HEK293 (cell line): ENCODE results near the gene CCDC116.

Experiments
- CTCF ChIA-PET: fragments of 350-600 bp; formaldehyde crosslinking; extraction: SDS; loops from one replicate; lab custom pipeline; 2021; ENCODE audit warnings: antibody characterized with exemption; lab: Yijun Ruan, JAX
- POLR2A ChIA-PET: fragments of 300-600 bp; formaldehyde crosslinking; extraction: SDS; loops from one replicate; lab custom pipeline; 2020; ENCODE audit warnings: antibody characterized with exemption, inconsistent platforms; lab: Yijun Ruan, JAX
- H3K27ac ChIP-seq: fragments of 200-500 bp; sonication (Bioruptor generic); 2 replicates; pipeline ENCODE4 v1.5.1; 2014; ENCODE audit warnings: low read depth, low read length, control low read depth, inconsistent platforms; ENCODE audit errors: extremely low read depth
- H3K36me3 ChIP-seq, 2 experiments: fragments of 200-500 bp in 1 of 2; sonication (Bioruptor generic) in 1 of 2; 1 replicate in 1 of 2; 2 replicates in 1 of 2; pipeline ENCODE4 v1.5.1; 2014 to 2017; ENCODE audit warnings: inconsistent platforms in 2 of 2, low read length in 2 of 2; ENCODE audit not compliant: control insufficient read depth in 2 of 2, insufficient read depth in 1 of 2
- H3K4me1 ChIP-seq: fragments of 200-500 bp; sonication (Bioruptor generic); 2 replicates; pipeline ENCODE4 v1.5.1; 2014; ENCODE audit warnings: mild to moderate bottlenecking, low read length, inconsistent platforms; ENCODE audit not compliant: control insufficient read depth, insufficient read depth
- H3K4me3 ChIP-seq: 2 replicates; pipeline ENCODE4 v1.5.1; 2011; ENCODE audit warnings: low read depth, mild to moderate bottlenecking, control low read depth, low read length, moderate library complexity
- H3K9me3 ChIP-seq: fragments of 200-500 bp; sonication (Bioruptor generic); 2 replicates; pipeline ENCODE4 v1.5.1; 2014; ENCODE audit warnings: low read depth, low read length, inconsistent platforms; ENCODE audit not compliant: control insufficient read depth, insufficient read depth
- TCF7L2 ChIP-seq: IDR thresholded peaks from 2 replicates; pipeline ENCODE4 v1.6.1; 2011; ENCODE audit warnings: low read depth, mild to moderate bottlenecking, inconsistent platforms, low read length, moderate library complexity, borderline replicate concordance
- ZEB2 ChIP-seq: fragments of 450-650 bp; formaldehyde crosslinking; IDR thresholded peaks from 2 replicates; pipeline ENCODE4 v1.5.1; 2016; ENCODE audit warnings: missing biosample characterization, missing genetic modification characterization
- ZFP69B ChIP-seq: fragments of 450-650 bp; formaldehyde crosslinking; IDR thresholded peaks from 2 replicates; pipeline ENCODE4 v1.5.1; 2016; ENCODE audit warnings: missing biosample characterization, missing genetic modification characterization
- ZNF112 ChIP-seq: fragments of 450-650 bp; formaldehyde crosslinking; IDR thresholded peaks from 2 replicates; pipeline ENCODE4 v1.5.0; 2017; ENCODE audit warnings: missing biosample characterization, missing genetic modification characterization
- ZNF121 ChIP-seq: fragments of 450-650 bp; formaldehyde crosslinking; IDR thresholded peaks from 2 replicates; pipeline ENCODE4 v1.5.1; 2016; ENCODE audit warnings: missing biosample characterization, missing genetic modification characterization
- ZNF132 ChIP-seq: fragments of 450-650 bp; formaldehyde crosslinking; IDR thresholded peaks from 2 replicates; pipeline ENCODE4 v1.5.1; 2017; ENCODE audit warnings: missing biosample characterization, missing genetic modification characterization, borderline replicate concordance
- ZNF157 ChIP-seq: fragments of 450-650 bp; formaldehyde crosslinking; IDR thresholded peaks from 2 replicates; pipeline ENCODE4 v1.5.1; 2016; ENCODE audit warnings: missing biosample characterization, missing genetic modification characterization
- ZNF19 ChIP-seq: fragments of 450-650 bp; formaldehyde crosslinking; IDR thresholded peaks from 2 replicates; pipeline ENCODE4; 2016; ENCODE audit warnings: missing biosample characterization, missing genetic modification characterization, low read depth
- ZNF302 ChIP-seq: fragments of 450-650 bp; formaldehyde crosslinking; IDR thresholded peaks from 2 replicates; pipeline ENCODE4 v1.5.1; 2016; ENCODE audit warnings: missing biosample characterization, missing genetic modification characterization, low read depth
- ZNF660 ChIP-seq: fragments of 450-650 bp; IDR thresholded peaks from 2 replicates; pipeline ENCODE4 v1.5.1; 2018; ENCODE audit warnings: missing biosample characterization, mild to moderate bottlenecking, missing genetic modification characterization
- ZNF843 ChIP-seq: fragments of 450-650 bp; formaldehyde crosslinking; IDR thresholded peaks from 2 replicates; pipeline ENCODE4 v1.5.1; 2016; ENCODE audit warnings: missing biosample characterization, missing genetic modification characterization
- TF ChIP-seq, protein P1 (sequence below): fragments of 450-650 bp; formaldehyde crosslinking; IDR thresholded peaks from 2 replicates; pipeline ENCODE4 v1.5.1; 2017; ENCODE audit warnings: missing biosample characterization, missing genetic modification characterization
- TF ChIP-seq, protein P2 (sequence below): fragments of 450-650 bp; IDR thresholded peaks from 2 replicates; pipeline ENCODE4 v1.5.1; 2018; ENCODE audit warnings: missing biosample characterization, missing genetic modification characterization
- TF ChIP-seq, protein P3 (sequence below): fragments of 450-650 bp; formaldehyde crosslinking; IDR thresholded peaks from 2 replicates; pipeline ENCODE4 v1.5.1; 2016; ENCODE audit warnings: missing biosample characterization, missing genetic modification characterization, low read depth
- TF ChIP-seq, protein P4 (sequence below): sonication (generic); formaldehyde crosslinking; IDR thresholded peaks from 2 replicates; pipeline ENCODE4 v1.8.1; 2022; ENCODE audit warnings: mild to moderate bottlenecking, moderate library complexity, missing genetic modification reagents

Gene CCDC116

DNA sequence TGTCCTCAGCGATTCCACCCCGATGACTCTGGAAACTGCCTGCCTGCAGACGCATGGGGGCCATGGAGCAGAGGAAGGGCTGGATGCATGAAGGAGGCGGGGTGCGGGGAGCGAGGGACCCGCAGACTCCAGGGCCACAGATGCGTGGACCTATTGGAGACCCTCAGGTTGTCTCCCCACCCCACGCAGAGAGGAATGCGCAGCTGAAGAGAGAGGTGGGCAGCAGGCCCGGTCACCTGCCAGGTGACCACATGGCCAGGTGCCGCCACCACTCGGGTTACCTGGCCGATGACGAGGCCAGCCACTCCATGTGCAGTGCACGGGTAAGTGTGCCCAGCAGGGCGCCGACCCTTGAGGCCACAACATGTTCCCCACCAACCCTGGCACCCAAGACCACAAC is 371 bp downstream of the CCDC116 start (continued):
- TF ChIP-seq, protein P1, sequence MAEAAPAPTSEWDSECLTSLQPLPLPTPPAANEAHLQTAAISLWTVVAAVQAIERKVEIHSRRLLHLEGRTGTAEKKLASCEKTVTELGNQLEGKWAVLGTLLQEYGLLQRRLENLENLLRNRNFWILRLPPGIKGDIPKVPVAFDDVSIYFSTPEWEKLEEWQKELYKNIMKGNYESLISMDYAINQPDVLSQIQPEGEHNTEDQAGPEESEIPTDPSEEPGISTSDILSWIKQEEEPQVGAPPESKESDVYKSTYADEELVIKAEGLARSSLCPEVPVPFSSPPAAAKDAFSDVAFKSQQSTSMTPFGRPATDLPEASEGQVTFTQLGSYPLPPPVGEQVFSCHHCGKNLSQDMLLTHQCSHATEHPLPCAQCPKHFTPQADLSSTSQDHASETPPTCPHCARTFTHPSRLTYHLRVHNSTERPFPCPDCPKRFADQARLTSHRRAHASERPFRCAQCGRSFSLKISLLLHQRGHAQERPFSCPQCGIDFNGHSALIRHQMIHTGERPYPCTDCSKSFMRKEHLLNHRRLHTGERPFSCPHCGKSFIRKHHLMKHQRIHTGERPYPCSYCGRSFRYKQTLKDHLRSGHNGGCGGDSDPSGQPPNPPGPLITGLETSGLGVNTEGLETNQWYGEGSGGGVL: no peak
- TF ChIP-seq, protein P2, sequence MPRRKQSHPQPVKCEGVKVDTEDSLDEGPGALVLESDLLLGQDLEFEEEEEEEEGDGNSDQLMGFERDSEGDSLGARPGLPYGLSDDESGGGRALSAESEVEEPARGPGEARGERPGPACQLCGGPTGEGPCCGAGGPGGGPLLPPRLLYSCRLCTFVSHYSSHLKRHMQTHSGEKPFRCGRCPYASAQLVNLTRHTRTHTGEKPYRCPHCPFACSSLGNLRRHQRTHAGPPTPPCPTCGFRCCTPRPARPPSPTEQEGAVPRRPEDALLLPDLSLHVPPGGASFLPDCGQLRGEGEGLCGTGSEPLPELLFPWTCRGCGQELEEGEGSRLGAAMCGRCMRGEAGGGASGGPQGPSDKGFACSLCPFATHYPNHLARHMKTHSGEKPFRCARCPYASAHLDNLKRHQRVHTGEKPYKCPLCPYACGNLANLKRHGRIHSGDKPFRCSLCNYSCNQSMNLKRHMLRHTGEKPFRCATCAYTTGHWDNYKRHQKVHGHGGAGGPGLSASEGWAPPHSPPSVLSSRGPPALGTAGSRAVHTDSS (tag by site-specific recombination): no peak
- TF ChIP-seq ZEB2 (no peak), ZNF302 (no peak), ZNF157 (tag by site-specific recombination) (no peak), TCF7L2 (no peak), ZNF112 (tag by site-specific recombination) (no peak), ZNF121 (tag by site-specific recombination) (no peak)
- TF ChIP-seq, protein P3, sequence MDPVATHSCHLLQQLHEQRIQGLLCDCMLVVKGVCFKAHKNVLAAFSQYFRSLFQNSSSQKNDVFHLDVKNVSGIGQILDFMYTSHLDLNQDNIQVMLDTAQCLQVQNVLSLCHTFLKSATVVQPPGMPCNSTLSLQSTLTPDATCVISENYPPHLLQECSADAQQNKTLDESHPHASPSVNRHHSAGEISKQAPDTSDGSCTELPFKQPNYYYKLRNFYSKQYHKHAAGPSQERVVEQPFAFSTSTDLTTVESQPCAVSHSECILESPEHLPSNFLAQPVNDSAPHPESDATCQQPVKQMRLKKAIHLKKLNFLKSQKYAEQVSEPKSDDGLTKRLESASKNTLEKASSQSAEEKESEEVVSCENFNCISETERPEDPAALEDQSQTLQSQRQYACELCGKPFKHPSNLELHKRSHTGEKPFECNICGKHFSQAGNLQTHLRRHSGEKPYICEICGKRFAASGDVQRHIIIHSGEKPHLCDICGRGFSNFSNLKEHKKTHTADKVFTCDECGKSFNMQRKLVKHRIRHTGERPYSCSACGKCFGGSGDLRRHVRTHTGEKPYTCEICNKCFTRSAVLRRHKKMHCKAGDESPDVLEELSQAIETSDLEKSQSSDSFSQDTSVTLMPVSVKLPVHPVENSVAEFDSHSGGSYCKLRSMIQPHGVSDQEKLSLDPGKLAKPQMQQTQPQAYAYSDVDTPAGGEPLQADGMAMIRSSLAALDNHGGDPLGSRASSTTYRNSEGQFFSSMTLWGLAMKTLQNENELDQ: no peak

DNA sequence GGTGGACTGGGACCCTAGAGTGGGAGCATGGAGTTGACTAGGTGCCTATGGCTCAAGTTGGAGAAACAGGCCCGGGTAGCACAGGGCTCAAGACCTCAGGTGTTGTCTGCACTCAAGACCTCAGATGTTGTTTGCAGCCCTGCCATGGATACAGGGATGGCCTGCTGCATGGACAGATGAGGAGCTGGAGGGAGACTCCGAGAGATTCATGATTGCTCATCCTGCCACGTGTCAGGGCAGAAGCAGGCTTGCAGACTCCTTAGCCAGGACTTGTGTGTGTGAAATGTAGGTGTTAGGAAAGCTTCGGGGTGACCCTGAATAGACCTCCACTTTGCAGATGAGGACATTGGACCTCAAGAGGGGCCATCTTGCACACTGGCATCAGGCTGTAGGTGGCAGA is 921 bp downstream of the CCDC116 start:
- H3K27ac ChIP-seq: no peak overlapping the region
- TF ChIP-seq ZNF19 (no peak), ZFP69B (tag by site-specific recombination) (no peak)
- TF ChIP-seq, protein P4, sequence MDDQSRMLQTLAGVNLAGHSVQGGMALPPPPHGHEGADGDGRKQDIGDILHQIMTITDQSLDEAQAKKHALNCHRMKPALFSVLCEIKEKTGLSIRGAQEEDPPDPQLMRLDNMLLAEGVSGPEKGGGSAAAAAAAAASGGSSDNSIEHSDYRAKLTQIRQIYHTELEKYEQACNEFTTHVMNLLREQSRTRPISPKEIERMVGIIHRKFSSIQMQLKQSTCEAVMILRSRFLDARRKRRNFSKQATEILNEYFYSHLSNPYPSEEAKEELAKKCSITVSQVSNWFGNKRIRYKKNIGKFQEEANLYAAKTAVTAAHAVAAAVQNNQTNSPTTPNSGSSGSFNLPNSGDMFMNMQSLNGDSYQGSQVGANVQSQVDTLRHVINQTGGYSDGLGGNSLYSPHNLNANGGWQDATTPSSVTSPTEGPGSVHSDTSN (CRISPR knock-in tag): no peak
- no peaks in the 10 kb centered on the region for H3K9me3 ChIP-seq
- H3K4me1 ChIP-seq: no peaks in the 10 kb centered on the region
- ChIA-PET CTCF (interaction anchor here (0.6 to 1.8 kb wide), 2 partner anchors 10 to 36 kb away, joined by 3 to 6 read pairs; no protein-coding TSS in a partner anchor), POLR2A (no interaction called here)
- H3K4me3 ChIP-seq: no peak overlapping the region
- H3K36me3 ChIP-seq: peaks cover 0 to 5% of the 10 kb centered on the region in 2 experiments; a peak in 1 of 3 replicates

DNA sequence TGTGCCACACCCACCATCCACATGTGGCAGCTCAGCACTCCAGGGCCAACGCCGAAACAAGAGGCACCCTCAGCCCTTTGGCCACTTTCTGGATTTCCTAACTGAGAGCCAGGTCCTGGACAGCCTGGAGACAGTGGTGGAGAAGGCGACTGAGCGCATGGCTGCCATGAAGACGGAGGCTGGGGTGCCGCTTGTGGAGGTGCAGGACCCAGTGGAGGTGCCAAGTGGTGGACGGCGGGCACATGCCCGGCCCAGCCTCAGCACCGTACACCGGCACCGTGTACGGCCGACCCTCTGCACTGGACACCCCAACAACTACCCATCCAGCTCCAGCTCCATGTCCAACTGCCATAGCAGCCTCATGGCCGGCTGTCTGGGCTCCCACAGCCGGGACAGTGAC is 1.5 kb downstream of the CCDC116 start:
- Histone ChIP-seq H3K27ac (no peak overlapping the region), H3K36me3 (peaks cover 0 to 1% of the 10 kb centered on the region in 2 experiments; a peak in 1 of 3 replicates), H3K9me3 (no peaks in the 10 kb centered on the region), H3K4me1 (no peaks in the 10 kb centered on the region), H3K4me3 (no peak overlapping the region)
- CTCF ChIA-PET: interaction anchor here (0.6 to 1.8 kb wide), 3 partner anchors 9 to 36 kb away, joined by 3 to 6 read pairs (median 3); no protein-coding TSS in a partner anchor
- no peak for TF ChIP-seq ZNF660 (tag by site-specific recombination)
- no peak for TF ChIP-seq ZNF132 (tag by site-specific recombination)
- TF ChIP-seq ZNF843 (tag by site-specific recombination): no peak
- POLR2A ChIA-PET: interaction anchor here (0.5 kb wide), 1 partner anchor 11 kb away, joined by 3 read pairs; no protein-coding TSS in a partner anchor
